Measurements from ENCODE around the gene ITGA7.
A peak's percentile ranks its signal among the peaks of the same experiment; 100 is the strongest.

The ITGA7 gene

DNA sequence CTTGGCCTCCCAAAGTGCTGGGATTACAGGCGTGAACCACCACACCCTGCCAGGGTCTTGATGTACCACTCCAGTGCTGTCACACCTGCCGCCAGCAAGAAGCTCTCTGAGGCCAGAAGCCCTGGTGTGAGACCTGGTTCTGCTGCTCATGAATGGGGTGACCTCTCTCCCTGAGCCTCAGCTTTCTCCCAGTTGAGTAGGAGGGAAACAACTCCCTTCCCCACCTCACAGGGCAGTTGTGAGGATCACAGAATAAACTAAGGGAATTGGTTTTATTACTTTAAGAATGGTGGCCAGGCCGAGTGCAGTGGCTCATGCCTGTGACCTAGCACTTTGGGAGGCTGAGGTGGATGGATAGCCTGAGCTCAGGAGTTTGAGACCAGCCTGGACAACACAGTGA lies 26.9 kb upstream of the ITGA7 start:
- no peak for DNase-seq

DNA sequence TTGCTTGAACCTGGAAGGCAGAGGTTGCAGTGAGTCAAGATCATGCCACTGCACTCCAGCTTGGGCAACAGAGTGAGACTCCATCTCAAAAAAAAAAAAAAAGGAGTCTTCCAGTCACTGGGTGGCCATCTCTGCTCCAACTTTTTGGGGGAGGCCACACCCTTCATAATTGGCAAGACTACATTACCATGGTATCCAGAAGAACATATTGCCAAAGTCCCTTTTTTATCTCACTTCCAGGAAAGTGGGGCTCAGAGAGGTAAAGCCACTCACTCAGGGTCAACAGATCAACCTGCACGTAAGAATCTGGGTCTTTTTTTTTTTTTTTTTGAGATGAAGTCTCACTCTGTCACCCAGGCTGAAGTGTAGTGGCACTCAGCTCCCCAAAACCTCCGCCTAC lies 26.2 kb upstream of the ITGA7 start:
- DNase-seq: no peak

DNA sequence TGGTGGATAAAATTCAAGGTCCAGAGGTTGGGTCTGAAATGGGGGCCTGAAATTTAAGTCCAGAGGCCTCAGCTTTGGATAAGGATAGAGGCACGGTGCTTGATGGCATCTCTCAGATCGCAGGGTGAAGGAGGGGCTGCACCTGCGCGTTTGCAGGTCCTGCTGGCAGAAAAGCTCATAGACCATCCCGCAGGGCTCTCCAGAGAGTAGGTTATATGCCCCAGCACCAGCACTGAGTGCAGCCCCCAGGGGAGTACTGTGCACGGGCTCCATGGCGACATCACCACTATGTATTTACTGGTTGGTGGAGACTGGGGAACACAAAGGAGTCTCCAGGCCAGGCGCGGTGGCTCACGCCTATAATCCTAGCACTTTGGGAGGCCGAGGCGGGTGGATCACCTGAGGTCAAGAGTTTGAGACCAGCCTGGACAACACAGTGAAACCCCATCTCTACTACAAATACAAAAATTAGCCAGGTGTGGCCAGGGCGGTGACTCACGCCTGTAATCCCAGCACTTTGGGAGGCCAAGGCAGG lies 25.4 kb upstream of the ITGA7 start:
- DNase-seq: no peak

DNA sequence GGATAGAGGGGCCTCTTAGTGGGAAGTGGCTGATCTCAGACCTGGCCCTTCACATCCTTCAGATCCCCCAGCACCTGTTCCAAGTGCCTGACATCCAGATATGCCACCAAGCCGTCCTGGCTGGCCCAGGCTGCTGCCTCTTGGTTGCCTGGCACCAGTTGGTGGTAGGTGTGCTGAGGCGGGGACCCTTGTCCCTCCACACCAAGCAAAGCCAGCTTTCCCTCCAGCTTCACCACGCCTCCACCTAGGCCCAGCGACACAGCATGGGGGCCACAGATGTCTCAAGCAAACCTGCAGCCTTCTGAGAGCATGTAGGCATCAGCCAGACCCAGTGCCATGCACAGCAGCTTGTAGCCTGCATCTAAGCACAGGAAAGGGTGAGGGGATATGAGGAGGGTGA lies 24.6 kb upstream of the ITGA7 start:
- no peak for DNase-seq

DNA sequence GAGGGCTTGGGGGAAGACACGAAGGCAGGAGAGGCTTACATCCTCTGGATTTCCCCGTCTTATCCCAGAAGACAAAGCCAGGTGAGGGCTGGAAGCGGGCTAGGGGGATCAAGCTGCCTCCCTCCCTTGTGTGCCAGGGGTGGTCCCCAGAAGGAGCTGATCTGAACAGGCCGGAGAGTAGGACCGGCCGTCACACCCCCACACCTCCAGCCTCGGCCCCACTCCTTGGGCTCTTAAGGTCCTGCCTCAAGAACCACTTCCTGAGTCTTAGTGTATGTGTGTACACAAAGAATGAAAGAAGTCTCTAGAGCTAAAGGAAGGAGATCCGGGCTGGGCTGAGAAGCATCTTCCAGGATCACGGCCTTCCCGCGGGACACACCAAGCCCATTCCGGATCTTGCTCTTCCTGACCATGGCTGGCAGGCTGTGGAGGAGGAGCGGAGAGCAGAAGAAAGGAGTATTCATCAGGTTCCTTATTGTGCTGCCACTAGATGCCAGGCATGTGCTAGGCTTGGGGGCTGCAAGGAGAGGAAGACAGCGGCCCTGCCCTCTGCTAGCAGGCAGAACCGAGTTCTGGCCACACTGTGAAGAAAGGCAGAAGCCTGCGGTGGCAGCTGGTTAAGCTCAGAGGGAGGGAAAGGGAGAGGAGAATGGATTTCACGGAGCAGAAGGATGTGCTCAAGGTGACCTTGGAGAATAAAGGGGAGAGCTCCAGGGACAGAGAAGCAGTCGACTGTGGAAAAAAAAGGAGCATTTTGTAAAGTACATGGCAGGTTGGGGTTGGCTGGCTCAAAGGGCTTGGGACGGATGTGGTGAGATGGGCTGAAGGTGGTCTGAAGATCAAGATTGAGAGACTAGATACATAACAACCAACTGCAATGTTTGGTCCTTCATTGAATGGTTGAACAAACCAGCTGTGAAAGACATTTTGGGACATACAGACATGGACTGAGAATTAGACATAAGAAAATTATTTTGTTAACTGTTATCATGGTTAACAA lies 22.4 kb upstream of the ITGA7 start:
- DNase-seq: no peak

DNA sequence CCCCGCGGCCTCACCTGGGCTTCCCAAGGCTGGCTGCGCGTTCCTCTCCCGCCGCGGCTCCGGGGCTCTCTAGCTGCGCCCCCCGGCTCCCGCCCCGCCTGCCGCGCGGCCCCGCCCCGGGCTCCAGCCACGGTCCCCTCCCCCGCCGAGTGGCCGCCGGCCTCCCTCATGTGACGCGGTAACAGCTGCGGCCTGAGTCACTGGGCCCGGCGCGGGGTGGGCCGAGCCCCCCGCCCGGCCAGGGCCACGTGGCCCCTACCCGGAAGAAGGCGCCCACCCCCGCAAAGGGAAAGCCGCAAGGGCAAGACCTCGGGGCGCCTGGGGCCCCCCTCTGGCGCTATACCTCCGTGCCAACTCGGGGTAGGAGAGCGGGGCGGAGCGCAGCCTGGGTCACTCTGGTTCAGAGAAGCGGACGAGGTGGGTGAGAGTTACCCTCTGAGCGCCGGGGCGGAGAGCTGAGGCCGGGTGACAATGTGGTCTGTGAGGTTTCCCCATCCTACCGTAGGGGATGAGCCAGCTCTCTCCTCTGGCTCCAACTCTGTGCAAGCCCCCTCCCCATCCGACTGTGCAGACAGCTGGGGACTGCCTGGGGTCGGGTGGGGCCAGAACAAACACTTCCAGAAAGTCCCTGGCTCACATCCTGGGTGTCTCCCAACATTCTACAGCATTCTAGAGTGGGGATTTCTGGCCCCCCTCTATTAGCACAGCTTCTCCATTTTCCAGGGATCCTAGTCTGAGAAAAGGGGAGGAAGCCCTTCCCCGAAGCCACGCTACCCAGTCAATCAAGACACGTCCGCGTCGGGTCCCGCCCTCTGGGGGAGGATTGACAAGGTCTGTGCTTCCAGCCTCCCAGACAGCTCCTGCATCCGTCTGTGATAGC lies 21.5 kb upstream of the ITGA7 start, which contains the start of gene CD63:
Gene CD63 (minus strand): TSS at position 71 of the 880 bp plus-strand sequence. CDS start 668 bp downstream, outside the sequence.
- DNase-seq: peak; percentile 75 to 84

DNA sequence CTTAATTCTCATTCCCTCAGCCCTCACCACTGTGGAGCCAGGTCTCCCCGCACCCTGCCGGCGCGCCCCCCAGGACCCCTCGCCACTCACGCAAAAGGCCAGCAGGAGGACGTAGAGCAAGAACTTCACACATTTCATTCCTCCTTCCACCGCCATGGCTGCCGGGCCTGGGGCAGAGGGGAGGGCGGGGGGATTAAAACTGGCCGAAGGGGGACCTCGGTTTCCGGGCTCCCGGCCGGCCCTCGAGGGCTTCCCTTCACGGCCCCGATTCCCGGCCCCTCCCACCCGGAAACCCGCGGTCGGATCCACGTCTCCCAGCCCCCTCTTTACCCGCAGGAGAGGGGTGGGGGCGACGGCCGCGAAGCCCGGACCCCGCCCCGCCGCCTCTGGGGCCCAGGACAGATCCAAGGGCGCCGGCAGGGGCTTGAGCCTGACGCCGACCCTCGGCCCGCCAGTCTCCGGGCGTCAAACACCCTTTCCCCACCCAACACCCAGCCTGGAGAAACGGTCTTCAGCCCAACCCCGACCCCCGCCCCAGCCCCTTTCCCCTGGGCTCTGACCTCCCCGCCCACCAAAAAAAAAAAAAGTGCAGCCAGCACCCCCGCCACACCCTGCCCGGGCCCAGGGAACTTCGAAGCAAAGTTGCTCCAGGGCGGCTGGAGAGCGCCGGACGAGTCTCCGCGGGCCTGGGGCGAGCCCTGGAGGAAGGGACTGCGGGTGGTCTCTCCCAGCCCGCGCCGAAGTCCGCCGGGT lies 20.7 kb upstream of the ITGA7 start:
- peak in 1 of 2 donors; percentile 38 for DNase-seq

DNA sequence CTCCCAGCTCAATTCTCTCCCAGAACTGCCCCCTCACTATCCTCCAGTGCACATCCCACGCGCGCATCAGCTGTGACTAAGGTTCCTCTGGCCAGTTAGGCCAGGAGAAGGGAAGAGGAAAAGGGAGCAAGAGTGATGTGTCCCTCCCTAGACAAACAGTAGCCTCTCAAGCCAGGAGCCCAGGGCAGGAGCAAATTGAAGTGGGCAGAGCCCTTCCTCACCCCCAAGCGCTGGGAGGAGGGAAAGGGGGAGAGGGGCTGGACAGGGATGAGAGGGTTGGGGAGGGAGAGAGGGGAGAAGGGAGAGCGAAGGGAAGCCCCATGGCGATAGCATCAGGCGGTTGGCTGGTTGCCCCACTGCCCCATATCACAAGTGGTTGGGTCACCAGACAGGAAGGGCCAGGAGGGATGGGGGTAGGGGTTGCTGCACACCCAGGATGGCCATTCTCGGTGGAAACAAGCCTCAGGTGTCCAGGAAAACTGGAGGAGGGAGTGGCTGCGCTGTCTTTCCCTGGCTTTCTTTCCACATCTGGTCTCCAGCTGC lies 20.0 kb upstream of the ITGA7 start:
- no peak for DNase-seq

DNA sequence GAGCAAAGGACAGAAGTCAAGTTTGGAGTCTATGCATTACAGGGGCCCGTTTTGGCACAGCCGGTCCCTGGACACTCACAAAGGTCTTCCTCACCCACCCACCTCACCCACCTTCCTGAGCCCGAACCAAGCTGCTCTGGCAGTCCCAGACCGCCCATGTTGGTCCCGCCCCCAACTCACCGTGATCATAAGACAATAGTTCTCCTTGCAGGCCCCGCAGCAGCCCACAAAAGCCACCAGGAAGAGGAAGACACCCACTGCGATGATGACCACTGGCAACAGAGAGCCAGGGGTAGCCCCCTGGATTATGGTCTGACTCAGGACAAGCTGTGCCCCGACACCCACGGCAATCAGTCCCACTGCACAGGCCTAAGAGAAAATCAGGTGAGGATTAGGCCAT lies 19.3 kb upstream of the ITGA7 start:
- DNase-seq: no peak

DNA sequence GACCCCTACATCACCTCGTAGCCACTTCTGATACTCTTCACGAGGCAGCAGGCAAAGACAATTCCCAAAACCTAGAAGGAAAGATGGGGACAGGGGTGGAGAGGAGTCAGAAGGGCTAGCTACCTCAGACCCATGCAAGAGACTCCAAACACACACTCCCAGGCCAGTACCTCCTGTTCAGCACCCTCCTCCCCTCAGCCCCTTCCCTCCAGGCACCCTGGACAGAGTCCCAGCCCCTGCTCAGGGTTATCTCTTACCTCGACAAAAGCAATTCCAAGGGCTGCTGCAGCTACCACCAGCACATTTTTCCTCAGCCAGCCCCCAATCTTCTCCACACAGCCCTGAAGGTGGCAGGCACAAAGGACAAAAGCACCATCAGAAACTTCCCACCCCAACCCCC lies 17.9 kb upstream of the ITGA7 start:
- DNase-seq: no peak

DNA sequence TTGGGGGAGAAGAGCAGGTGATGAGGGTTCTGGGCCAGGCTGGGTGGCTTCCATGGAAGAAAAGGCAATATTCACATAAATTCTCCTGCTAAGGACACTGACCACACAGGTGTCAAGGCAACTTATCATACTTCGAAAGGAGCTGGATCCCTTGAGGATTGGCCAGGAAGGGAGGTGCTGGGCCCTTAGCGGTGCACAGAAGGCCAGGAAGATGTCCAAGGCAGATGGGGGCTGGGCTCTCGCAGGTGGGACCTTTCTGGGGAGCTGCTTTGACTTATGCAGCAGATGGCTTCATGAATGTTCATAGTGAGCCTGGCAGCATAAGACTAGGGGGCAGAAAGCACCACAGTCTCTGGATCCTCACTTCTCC lies 17.2 kb upstream of the ITGA7 start:
- no peak for DNase-seq

DNA sequence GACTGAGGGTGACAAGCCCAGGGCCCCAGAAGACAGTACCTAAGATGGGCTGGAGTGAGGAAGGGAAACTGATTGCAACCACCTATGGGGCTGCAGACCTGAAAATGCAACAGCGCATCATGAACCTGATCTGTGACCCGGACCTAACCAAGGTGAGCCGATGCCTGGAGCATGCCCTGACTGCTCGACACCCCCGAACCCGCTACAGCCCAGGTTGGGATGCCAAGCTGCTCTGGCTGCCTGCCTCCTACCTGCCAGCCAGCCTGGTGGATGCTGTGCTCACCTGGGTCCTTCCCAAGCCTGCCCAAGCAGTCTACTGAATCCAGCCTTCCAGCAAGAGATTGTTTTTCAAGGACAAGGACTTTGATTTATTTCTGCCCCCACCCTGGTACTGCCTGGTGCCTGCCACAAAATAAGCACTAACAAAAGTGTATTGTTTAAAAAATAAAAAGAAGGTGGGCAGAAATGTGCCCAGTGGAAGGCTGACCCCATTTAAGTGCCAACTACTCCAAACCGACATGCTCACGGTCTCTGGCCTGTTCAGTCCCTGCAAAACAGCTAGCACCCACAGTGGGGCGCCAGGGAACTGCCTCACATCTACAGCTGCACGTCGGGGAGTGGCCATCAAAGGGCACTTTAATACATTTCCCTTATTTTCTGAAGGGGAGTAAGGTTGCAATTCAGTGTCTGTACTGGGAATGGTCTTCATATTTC lies 16.7 kb upstream of the ITGA7 start:
- peak; percentile 68 to 73 for DNase-seq

DNA sequence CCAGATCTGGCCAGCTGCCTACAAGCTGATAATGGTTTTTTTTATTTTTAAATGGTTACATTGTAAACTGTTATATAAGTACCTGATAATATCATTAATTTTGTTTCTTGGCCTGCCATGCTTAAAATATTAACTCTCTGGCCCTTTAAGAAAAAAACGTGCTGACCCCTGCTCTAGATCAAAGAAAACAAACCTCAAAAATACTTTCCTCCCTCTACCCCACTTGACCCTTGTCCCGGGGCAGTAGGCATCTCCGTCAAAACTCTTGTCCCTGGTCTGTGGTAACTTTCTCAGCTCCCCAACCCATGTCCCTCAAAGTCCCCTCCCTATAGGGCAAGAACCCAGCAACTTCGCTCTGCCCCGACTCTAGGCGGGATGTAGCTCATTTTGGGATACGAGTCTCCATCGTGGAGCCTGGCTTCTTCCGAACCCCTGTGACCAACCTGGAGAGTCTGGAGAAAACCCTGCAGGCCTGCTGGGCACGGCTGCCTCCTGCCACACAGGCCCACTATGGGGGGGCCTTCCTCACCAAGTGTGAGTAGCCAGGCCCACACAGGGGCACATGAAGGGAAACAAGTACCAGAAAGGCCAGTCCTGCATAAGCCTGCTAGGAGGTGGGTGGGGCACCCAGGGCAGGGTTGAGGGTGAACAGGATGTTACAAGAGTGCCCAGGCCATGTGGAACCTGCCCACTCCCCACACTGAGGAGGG lies 16.0 kb upstream of the ITGA7 start:
- no peak for DNase-seq

DNA sequence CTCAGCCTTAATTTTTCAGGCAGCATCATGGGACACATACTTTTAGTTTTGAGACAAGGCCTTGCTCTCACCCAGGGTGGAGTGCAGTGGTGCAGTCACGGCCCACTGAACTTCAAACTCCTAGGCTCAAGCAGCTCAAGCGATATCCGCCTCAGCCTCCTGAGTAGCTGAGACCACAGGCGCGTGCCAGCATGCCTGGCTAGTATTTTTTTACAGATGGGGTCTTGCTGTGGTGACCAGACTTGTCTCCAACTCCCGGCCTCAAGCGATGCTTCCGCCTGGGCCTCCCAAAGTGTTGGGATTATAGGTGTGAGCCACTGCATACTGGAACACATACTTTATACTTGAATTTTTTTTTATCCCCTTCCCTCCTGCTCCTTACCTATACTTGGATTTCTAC lies 15.2 kb upstream of the ITGA7 start:
- no peak for DNase-seq

DNA sequence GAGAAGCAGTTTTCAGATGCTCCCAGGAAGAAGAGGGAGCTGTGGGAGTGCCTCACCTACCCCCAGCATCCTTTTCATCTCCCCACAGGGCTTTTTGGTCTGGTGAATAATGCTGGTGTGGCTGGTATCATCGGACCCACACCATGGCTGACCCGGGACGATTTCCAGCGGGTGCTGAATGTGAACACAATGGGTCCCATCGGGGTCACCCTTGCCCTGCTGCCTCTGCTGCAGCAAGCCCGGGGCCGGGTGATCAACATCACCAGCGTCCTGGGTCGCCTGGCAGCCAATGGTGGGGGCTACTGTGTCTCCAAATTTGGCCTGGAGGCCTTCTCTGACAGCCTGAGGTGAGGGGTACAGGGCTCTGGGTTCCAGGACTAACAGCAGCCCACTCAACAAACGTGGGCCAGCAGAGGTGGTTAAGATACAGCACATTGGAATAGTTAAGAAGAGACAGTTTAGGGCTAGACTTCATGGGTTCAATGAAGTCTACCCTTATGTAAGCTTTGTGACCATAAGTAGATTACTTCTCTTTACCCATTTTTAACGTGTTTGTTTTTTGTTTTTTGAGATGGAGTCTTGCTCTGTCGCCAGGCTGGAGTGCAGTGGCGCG lies 14.0 kb upstream of the ITGA7 start:
- DNase-seq: no peak

DNA sequence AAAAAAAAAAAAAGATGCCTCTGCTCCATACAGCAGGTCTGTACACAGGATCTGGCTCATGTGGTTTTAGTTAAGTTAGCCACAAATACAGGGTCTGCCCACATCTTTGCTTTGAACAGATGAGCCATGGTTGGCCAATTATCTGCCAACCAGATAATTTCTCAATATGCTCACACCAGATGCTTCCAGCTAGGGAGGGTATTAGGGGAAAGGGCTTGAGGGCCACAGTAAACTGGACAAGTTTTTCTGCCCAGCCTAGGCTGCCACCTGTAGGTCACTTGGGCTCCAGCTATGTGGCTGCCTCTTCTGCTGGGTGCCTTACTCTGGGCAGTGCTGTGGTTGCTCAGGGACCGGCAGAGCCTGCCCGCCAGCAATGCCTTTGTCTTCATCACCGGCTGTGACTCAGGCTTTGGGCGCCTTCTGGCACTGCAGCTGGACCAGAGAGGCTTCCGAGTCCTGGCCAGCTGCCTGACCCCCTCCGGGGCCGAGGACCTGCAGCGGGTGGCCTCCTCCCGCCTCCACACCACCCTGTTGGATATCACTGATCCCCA lies 13.3 kb upstream of the ITGA7 start:
- DNase-seq: no peak

DNA sequence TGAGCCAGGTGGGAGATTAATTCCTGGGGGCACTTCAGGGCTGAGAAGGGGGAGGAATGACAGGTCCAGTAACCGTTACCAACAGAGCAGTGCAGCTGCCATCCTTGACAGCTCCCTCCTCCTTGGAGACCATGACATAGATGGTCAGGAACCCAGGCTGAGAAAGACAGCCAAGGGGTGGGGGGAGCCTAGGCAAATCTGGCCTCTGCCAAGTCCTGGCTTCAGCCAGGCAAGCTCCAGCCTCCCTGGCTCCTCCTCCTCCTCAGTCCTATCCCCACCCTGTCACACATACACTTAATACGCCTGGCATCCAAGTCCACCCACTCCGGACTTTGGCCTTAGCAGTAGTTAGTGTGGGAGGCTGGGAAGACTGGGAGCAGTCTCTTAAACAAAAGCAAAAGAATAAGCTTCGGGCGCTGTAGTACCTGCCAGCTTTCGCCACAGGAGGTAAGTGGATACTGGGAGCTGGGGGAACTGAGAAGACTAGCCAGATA lies 12.4 kb upstream of the ITGA7 start, which contains the start of gene RDH5:
Gene RDH5 (plus strand): TSS at position 323 of the 494 bp plus-strand sequence. CDS start 792 bp downstream, outside the sequence.
- no peak for DNase-seq

DNA sequence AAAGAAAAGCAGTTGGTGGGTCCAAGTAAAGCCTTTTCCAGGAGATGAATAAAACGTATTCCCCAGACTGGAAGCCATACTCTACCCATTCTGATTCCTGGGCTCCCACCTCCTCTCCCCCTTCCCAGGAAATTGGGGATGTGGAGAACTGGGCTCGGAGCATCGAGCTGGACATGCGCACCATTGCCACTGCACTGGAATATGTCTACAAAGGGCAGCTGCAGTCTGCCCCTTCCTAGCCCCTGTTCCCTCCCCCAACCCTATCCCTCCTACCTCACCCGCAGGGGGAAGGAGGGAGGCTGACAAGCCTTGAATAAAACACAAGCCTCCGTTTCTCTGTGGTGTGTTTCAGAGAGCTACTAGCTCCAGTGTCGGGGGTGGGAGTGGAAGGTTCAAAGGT lies 11.7 kb upstream of the ITGA7 start:
- no peak for DNase-seq

DNA sequence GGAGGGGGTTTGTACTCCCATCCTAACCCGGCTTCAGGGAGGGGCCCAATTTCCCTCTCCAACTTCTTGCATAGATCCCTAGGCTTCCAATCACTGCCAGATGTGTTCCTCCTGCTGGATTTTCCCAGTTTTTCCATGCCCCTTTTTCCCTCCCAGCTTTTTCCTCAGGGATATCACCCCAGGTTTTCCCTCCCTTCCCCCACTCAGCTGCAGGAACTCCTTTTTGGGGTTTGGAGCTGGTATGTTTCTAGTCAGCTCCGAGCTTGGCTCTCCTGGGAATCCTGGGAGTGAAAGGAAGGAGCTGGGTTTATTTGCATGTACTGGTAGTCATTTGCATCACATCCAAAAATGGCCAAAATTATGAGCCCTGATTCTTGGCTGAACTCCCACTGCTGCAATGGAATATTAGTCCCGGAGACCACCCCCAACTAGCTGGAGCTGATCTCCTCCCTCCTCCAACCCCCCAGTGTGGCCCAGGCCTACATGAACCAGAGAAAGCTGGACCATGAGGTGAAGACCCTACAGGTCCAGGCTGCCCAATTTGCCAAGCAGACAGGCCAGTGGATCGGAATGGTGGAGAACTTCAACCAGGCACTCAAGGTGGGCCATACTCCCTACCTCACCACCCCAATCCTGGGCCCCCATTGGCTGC lies 11.0 kb upstream of the ITGA7 start:
- no peak for DNase-seq
